GM21528 (cell line): ENCODE results near the gene KIF26B.

Experiments used
- ATAC-seq: cut with Tn5 transposase; IDR thresholded peaks from one replicate; pipeline ENCODE4 v1.9.1; 2021; ENCODE audit warnings: mild to moderate bottlenecking, moderate library complexity; ENCODE audit not compliant: unreplicated experiment, low FRiP score

KIF26B gene

GRCh38 chr1:245234217-245235081, 79.7 kb downstream of the KIF26B start:
- no peak for ATAC-seq

DNA sequence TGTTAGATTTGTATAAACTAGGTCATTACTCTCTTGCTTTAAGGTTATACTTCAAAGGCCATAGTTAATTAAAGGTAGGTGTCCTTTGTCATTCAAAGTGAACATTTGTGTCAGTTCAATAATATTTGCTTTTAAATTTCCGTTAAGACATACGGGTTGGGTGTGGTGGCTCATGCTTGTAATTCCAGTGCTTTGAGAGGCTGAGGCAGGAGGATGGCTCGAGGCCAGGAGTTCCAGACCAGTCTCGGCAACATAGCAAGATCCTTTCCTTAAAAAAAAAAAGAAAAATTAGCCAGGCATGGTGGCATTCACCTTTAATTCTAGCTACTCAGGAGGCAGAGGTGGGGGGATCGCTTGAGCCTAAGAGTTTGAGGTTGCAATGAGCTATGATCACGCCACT, 80.4 kb downstream of the KIF26B start:
- no peak for ATAC-seq

DNA sequence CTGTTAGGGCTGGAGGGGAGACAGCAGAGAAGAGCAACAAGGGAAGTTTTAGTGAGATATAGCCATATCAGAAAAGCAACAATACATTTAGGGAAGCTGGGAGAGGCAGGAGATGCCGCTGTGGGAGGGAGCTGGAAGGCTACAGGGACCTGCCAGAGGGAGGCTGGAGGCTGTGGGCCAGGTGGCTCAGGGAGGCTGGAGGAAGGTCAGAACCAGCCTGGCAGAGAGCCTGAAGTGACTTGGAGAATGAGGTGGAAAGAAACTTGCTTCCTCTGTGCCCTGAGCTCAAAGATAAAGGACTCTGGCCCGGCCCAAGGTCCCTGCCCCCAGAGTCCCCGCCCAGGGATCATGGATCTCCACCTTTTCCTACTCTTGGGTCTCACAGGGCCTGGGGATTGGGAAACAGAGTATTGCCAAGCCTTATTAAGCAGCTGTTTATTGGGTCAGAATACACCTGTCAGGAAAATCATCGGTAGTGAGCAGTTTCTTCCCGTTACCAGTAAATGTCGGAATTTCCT, 85.9 kb downstream of the KIF26B start:
- ATAC-seq = no peak

DNA sequence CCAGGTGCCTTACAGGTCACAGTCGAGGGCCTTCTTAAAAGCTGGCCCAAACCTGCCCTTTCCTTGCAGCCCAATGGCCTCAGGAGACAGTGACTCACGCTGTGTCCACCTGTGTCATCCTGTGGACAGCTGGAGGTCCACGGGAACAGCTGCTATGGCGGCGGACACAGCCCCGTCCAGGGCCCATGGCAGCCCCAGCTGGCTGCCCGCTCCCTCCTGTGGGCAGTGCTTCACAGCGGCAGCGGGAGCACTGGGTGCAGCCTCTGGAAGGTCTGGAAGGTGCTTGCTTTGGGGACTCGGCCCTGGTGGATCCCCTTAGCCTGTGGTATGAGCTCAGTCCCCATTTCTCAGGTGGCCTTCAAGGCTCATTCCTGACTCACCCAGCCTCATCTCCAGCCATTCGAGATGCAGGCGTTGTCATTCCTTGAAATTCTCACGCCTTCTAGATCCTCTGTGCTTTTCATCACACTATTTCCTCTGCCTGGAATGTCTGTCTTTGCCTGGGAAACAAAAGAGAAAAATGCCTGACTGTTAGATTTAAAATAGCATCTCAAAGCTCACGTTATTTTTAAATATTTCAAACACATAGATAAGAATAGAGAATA, 86.8 kb downstream of the KIF26B start:
- ATAC-seq = no peak

GRCh38 chr1:245242989-245243388, 88.2 kb downstream of the KIF26B start:
- ATAC-seq = no peak

DNA sequence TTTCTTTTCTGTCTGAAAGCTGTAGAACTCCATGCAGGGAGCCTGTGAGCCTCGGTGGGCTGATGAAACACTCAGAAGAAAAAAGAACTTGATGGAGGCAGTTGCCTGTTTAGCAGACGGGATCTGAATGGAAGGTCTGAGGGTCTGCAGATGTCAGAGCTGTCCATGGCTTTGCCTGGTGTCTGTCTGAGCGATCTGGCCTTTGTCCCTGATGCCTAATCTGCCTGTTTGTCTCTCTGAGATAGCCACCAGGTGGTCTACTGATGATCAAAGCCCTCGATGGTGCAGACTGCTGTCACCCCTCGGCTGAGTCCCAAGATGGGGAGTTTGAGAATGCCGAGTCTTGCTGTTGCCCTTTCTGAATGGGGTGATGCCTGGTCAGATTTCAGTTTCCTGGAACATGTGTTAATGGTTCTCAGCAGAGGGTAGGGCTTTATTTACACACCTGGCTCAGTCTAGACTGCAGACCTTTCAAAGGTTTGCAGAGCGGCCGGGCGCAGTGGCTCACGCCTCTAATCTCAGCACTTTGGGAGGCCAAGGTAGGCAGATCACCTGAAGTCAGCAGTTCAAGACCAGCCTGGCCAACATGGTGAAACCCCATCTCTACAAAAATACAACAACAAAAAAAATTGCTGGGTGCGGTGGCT, 90.4 kb downstream of the KIF26B start:
- ATAC-seq = no peak

DNA sequence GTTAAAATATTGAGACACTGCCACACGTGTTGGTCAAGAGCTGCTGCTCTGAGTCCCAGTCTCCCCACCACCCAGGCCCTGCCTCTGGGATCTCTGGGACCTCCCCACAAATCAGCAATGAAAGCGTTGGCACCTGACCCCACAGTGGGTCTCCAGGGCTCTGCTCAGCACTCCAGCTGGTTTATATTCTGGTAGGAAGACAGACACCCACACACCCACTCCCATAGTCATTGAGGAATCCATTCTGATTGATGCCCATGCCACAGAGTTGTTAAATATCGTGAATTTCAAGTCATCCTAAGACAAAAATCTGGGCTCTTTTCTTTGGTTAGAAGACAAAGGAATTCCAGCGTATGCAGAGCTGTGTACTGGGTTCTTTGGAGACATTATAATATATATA, 91.6 kb downstream of the KIF26B start:
- no peak for ATAC-seq

DNA sequence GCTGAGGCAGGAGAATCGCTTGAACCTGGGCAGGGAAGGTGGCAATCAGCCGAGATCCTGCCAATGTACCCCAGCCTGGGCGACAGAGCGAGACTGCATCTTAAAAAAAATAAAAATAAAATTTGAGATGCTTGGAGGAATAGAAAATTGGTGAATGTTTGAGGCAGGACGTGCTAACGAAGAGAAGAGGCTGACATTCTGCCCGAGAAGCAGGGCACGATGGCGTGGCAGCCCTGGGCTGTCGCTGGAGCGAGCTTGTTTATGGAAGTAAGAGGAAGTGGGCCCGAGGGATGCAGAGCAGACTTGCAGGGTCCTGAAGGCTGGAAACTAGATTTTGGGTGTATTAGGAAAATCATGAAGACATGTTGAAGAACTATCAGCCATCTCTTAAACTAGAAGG, 92.6 kb downstream of the KIF26B start:
- ATAC-seq = no peak

DNA sequence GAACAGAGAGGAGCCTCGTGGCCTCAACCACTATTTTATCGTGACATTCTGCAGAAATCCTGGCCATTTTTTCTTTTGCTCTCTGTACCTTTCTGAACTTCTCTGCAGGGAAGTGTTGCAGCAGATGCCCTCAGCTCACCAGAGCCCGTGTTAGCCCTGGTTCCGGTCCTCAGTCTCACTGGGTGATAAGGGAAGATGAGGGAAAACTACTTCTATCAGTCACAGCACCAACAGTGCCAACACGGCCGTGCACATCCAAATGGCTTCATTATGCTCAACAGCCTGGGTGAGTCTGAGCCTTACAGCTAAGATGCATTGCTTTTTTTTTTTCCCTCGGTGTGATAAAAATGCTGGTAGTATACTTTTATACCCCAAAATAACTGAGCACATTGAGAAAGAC, 93.0 kb downstream of the KIF26B start:
- no peak for ATAC-seq

GRCh38 chr1:245248231-245248731, 93.5 kb downstream of the KIF26B start:
- no peak for ATAC-seq

- no peak for ATAC-seq
Observed at GRCh38 chr1:245255783-245256182, 101.0 kb downstream of the KIF26B start.

DNA sequence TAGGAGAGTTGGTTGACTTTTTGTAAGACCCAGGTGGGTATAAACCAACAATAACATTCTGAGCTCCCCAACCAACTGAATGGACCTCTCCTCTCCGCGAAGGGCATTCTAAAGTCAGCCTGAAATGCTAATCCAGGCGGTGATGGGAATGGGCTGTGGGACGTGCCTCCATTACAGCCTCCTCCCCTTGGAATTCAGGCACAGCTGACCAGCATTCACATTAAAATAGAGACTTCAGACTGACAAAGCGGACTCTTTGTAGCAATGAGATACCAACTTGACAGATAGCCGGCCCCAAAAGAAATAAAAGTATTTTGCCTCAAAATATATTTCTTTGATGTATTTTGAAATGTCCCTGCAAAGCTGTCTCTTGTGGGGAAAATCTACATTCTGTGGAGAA, 101.7 kb downstream of the KIF26B start:
- ATAC-seq = no peak

GRCh38 chr1:245258271-245258920, 103.6 kb downstream of the KIF26B start:
- ATAC-seq = no peak

DNA sequence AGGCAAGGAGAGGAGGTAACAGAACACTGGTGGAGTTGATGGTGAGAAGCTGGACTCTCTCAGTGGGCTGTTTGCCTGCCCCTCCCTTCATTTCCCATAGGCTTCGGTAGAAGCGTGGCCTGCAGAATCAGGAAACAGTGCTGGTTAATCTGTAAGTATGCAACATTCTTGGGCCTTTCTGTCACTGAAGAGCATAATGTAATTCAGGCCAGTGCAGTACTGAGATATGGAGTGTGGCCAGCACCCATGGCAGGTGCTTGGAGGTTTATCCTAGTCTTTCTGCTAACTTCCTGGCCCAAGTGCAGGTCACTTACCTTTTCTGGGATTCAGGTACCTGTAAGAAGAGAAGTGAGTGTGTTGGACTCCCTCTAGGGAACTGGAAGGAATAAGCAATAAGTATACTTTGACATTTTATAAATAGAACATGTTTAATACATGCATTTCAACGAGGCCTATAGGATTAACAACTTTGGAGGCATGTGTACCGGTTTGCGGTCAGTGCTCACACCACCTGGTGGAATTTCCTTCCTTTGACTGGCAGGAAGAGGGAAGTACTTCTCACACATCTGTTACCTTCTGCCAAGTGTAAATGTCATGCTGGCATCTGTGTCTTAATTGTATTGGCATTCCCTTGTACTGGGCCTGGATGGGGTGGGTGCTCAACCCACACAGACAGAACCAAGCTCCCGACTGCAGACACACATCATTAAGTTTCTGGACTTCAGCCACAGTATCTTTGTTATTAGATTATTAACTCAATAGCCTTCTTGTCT, 105.5 kb downstream of the KIF26B start:
- no peak for ATAC-seq

- ATAC-seq = no peak
Observed at GRCh38 chr1:245260883-245261282, 106.1 kb downstream of the KIF26B start.

DNA sequence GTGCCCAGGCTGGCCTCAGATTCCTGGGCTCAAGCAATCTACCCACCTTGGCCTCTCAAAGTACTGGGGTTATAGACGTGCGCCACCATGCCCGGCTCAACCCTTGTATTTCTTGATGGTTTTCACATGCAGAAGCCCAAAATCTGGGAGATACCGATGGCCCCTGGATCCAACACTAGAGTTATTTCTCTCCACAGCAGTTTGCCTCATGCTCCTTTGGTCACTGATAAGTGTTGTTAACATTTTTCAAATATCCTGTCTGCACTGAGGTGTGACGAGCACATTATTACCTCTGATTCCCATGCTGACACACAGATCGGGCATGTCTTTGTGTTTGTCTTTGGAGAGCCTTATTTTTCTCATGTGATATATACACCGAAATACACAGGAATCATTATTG, 107.0 kb downstream of the KIF26B start:
- no peak for ATAC-seq

DNA sequence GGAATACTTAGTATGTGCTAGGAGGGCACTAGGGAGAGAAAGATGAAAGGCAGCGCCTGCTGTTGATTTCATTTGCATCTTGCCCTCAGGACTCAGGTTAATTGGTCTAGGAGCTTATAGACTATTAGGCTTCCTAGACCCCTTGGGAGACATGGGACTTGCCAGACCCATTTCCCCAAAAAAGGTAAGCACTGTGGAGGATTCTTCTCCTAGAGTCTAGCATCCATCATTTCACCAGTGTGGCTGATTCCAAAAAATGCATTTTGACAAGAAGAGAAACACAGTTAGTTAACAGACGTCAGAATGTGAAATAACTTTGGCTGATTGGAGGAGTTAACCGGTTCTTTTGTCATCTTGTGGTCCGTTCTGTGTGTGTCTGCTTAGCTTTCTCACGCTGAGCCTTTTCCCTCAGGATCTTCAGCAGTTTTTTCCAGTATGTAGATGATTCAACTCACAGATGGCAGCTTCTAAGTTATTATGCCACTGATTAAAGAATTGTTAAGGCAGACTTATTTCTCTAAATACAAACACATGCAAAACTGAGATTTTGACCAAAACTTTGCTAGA, 108.8 kb downstream of the KIF26B start:
- no peak for ATAC-seq

DNA sequence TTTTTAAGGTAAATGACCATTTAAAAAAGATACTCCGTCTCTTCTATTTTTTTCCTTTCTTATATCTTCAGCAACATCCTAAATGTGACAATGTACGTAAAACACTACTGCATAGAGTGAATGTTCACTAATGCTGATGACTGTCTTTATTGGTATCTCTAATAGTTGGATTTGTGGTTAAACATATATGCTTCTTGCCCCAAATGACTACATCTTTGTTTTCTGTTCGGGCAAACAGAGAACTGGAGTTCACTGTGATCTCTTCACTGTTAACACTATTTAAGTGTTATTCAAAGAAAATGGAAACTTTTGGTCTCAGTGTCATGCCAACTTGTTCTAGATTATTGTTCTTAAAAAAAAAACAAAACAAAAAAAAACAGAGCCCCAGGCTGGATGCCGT, 109.4 kb downstream of the KIF26B start:
- ATAC-seq = no peak

- ATAC-seq = no peak
Observed at GRCh38 chr1:245266105-245266504, 111.3 kb downstream of the KIF26B start.

DNA sequence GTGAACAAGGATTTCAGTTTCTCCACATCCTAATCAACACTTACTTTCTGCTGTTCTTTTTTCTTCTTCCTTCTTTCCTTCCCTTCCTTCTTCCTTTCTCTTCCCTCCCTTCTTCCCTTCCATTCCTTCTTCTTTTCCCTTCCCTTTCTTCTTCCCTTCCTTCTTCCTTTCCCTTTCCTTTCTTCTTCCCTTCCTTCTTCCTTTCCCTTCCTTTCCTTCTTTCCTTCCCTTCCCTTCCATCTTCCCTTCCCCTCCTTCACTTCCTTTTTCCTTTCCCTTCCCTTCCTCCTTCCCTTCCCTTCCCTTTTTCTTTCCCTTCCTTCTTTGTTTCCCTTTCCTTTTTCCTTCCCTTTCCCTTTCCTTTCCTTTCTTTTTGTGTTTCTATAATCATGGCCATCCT, 115.3 kb downstream of the KIF26B start:
- no peak for ATAC-seq
